KG1 (cell line): ENCODE results near the gene SHMT2.

ENCODE experiments used
- DNase-seq: peaks from one replicate; lab custom pipeline; 2025; lab: John Stamatoyannopoulos, UW

Gene SHMT2

DNA sequence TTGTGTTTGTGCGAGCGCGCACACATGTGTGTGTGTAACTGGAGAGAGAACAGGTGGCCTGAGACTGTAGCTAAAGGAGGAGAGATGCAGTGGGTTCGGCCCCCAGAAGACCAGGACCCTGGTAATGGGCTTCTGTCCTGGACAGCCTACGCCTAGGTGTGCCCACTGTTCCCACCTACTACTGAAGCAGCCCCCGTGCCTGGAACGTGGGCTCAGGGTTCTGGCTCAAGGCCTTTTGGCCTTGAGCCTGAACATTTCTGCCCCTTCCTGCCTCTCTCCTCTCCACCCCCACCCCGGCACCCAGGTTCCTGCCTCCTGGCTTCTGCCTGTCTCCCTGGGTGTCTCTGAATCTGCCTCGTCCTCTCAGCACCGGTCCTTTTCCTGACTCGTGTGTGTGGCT lies 14.4 kb upstream of the SHMT2 start:
- DNase-seq, result no peak

DNA sequence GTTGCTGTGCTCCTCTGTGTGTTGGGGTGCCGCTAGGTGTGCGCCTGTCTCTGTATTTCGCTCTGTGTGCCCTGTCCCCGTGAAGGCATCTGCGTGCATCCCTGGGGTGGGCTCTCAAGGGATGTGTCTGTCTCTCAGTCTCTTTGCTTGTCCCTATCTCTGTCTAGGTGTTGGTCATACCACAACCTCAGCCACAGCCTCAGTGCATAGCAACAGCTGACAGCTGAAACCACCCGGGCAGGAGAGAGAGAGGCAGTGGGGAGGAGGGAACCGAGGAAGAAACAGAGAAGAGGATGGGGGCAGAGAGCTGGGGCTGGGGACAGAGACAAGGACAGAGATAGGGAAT lies 13.9 kb upstream of the SHMT2 start:
- no peak for DNase-seq

DNA sequence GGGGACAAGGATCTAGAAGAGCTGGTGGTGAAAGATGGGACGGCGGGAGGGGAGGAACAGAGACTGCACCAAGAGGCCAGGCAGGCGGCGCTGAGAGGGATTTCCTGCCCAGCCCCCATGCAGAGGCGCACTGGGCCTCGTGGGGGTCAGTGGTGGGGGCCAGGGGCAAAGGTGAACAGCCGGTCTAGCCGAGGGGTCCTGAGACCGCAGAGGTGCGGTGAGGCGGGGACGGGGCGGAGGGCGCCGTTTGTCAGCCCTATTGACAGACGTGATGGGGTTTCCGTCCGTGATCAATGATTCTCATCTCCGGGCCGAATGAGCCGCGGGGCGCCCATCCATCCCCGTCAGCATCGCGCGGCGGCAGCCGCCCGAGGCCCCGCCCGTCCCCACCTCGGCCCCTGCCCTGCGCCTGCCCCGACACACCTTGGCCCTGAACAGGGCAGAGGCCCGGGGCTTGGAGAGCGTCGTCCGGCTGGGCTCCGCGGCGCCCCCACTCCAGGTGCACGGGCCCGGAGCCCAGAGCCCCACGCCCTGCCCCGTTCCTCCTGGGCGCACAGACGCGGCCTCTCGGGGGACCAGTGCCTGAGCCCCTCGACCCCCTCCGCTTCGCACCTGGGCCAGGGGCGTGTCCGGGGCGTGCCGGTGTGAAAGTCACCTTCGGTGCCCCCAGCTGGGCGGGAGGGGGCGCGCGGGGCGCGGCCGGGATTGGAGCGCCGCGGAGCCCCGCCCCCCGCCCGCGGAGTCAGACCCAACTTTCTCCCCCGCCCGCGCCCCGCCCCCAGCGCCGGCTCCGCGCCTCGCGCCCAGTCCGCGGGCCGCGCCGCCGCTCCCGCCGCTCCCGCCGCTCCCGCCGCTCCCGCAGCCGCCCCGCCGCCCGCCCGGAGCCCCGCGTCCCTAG lies 13.2 kb upstream of the SHMT2 start, which contains the start of gene NXPH4:
Gene NXPH4, plus strand, starts transcription at position 781 of the 898 bp plus-strand sequence. CDS start 176 bp downstream, outside the sequence.
- no peak for DNase-seq

DNA sequence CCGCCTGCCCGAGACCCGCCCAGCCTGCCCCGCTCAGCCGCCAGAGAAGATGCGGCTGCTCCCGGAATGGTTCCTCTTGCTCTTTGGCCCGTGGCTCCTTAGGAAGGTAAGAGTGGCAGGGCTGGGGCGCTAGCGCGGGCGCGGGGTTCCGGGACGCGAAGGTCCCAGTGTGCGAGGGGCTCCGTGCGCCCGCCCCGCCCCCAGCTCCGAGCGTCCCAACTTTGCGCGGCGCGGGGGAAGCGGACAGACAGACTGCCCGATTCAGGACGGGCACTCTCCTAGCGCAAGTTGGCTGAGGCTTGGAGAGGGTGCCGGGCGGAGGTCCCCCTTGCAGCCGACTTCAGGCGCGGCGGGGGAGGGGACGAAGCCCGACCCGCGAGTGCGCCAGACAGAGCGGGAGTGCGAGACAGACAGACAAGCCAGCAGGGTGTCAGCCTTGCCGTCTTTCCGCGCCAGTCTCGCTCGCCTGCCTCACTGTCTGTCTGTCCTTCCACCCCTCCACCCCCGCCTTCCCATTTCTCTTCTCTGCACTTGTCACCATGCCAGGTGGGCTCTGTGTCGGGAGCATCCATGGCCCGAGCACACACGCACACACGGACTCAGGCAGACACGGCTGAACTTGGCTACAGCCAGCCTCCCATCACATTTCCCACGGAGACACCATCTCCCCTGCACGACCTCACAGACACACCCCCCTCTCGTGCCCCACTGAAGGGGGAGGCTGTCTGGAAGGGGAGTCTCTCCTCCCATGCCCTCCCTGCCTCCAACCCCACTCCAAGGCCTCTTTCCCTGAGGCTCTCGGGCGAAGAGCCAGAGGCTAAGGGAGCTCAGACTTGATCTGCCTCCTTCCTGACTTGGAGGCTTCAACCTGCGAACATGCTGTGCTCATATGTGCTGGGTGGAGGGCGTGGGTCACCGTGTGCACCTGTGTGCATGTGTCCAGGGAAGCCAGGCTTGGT lies 12.3 kb upstream of the SHMT2 start:
- no peak for DNase-seq

DNA sequence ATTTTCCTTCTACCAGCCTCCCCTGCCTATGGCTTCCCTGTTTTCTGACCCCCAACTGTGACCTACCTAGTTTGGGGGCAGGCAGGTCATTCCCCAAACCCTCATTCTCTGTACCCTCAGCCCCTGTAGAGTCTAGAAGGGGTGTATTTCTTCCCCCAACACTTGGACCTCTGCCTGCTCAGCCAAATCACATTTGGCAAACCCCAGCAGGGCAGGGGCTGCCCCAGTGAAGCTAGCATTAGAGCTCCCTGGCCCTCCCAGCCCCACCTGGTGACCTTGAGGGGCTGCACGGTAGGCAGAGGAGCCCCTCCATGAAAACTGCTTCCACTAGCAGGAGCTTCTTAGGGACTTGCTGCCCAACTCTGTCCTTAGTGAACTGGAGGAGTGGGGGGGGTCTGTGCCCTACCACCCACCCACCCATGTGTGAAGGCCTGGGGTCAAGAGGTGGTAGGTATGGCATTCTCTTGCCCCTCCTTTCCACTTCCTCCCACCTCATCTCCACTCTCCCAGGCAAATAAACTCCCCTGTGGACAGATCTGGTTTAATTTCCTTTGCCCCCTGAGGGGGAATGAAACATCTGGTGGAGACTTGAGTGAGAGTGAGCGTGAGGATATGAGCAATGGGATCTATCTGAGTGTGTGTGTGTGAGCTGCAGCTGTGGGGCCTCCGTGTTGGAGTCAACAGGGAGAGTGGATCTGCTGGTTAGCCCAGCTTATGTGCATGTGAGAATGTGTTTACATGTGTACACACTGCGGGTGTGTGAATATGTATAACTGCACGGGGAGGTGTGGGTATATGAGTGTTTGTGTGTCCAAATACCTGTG lies 11.3 kb upstream of the SHMT2 start:
- no peak for DNase-seq

DNA sequence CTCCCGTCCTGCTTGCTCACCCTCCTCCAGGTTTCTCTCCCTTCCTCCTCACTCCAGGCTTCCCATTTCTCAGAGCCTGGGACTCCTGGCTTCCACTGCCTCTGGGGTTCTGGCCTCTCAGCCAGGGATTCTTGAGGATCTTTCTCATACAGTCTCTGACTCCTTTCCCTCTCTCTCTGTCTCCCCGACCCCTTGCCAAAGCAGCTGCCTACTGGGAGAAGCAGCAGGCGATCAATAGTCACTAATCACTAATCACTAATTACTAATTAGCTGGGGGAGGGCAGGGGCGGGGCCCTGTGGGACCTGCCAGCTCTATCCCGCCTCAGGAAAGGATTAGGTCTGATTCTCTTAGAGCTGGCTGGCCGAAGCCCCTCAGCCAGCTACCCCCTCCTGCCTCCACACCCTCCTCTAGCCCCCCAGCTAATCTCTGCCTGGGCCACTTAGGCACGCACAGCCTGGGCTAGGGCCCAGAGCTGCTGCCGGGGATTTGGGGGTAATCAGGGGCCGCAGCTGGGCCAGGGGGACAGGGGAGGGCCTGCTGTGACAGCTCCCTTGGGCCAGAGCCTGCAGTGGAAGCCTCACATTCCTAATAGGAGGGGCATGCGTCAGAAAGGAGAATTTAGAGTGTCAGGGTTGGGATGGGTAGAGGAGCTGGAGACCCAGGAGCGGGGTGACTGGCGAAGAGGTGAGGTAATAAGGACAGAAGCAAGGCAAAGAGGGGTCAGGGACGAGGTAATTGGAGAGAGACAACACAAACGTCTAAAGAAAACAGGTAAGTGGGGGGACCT lies 10.1 kb upstream of the SHMT2 start:
- no peak for DNase-seq

DNA sequence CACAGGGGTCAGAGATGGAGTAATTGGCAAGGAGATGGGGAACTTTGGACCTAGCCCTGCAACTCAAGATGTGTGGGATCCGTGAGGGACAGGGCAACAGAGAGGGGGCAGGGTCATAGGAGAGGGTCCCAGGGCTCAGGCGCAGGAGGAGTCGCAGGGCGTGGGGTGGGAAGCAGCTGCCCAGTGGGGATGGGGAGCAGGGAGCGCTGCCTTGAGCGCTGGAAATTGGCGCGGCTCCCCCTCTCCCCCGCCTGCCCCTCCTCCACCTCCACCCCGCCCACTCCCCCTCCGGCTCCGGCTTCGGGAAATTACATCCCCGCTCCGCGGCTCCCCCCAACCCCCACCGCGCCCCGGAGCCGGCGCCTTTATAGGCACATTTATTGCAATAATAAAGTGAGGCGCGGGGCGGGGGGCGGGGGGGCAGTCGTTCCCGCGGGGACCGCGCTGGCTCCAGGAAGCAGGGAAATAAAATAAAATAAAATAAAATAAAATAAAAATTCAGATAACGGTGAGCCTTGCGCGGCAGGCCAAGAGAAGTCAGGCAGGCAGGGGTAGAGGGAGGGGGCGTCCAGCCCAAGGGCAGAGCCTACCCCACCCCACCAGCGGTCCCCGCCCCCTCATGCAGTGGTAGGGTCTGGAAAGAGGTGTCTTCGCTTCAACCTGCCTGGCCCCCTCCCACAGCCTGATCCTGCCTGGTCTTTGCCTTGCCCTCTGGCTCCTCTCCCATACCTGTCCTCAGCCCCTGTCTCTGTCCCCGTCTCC lies 9.3 kb upstream of the SHMT2 start:
- DNase-seq, result no peak

DNA sequence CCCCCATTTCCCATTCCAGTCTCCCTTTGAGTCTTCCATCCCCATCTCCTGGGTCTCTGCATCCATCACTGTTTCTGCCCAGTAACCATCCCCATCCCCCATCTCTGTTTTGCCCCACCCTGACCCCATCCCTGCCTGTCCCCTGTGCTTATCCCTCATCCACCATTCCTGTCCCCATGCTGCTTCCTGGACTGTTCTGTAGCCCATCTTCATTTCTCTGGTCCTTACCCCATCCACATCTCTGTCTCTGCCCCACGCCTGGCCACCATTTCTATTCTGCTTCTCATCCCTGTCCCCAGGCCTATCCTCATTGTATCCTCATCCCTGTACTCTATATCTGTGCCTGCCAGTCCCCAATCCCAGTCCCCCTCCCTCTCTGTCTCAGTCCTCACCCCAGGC lies 8.7 kb upstream of the SHMT2 start:
- no peak for DNase-seq

DNA sequence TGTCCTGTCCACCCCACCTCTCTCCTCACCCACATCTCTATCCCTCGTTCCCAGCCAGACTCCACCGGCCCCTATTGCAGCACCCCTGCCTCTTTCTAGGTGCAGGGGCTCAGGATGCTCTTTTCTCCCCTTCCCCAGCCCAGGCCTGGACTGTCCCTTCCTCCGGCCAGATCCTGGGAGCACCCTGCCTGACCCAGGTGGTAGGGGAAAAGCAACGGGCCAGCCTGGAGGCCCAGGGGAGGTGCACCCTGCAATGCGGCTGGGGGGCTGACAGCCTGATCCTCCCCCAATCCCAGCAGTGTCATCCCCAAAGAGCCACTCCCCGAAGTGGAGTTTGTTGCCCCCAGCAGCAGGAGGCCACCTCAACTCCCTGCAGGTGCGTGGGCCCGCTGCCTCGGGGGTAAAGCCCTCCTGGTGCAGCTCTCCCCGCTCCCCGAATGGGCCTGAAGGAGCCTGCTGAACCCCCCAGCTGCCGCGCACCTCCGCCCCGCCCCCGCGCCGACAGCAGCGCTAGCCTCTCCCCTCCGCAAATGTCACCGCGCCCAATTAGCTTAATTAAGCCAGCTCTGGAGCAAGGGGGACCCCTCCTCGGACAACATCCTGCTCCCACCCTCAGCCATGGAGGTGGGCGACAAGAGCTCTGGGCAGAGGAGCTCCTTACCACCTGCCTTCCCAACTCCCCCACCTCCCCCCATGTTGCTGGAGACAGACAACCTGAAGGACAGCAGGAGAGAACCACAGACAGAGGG lies 8.2 kb upstream of the SHMT2 start:
- DNase-seq, result no peak

DNA sequence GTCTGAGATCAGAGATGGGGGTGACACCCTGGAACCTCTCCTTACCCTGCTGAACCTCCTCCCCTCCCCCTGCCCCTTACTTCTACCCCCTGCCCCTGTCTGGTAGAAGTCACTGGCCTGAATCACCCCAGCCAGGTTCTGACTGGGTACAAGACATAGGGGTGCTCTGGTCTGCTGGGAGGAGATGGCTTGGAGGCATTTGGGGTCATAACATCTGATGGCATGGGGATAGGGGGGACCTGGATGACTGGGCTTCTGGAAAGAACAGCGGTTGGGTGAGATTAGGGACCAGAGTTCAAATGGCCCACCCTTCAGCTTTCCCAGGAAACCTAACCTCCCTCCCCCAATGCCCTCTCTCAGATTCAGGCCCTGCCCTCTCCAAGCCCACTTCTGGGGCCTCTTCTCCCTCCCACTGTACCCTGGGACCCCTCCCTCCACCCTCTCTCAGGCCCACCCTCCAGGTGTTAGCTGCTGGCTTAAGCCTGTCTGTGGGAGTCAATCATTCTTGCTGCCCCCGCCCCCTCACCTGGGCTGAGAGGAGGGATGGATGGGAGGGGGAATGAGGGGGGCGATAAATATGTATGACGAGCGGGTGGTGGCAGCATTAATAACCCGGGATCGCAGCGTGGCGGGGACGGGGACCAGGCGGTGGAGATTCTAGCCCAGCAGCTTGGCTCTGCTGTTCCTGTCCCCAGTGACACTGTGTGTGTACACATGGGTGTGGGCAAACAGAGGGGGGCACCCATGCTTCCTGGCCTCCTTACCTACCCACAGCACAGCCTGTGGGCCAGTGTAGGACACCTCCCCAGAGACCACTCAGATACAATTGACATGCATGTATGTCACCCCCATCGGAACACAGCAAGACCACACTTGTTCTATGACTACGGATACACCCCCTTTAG lies 7.0 kb upstream of the SHMT2 start:
- DNase-seq, result no peak

DNA sequence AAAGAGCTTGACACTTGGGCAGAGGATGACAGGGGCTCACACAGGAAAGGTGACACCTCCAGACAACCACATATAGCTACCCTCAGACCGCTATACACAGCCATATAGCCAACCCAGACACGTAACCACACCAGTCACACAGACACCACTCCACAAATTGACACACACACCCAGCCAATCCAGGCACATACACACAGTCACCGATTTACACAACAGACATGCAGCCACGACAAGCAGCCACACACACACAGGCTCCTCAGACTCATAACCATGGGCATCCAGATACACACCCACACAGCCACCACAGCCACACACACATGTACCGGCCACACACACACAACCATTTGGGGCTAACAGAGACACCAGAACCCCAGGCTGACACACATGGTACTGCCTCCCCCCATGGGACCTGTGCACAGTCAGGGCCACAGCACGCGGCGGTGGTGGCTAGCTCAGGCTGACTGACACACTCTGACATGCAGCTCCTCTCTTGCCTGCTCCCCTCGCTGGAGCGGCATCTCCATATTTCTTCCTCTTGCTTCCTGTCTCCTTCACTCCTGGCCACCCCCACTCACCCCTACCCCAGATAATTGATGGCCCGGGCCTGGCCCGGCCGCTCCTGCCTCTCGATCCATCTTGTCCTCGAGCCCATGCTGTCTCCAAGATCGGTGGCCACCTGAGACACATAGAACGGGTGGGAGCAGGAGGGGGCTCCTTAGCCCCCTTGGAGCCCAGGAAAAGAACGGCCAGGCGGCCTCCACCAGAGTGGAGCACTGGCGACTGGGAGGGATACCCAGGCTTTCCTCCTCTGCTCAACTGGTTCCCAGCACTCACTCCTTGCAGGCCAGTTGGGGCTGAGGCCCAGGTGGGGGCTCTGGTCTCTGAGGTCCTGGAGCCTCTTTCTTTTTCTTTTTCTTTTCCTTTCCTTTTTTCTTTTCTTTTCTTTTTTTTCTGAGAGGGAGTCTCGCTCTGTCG lies 6.0 kb upstream of the SHMT2 start:
- DNase-seq, result no peak

DNA sequence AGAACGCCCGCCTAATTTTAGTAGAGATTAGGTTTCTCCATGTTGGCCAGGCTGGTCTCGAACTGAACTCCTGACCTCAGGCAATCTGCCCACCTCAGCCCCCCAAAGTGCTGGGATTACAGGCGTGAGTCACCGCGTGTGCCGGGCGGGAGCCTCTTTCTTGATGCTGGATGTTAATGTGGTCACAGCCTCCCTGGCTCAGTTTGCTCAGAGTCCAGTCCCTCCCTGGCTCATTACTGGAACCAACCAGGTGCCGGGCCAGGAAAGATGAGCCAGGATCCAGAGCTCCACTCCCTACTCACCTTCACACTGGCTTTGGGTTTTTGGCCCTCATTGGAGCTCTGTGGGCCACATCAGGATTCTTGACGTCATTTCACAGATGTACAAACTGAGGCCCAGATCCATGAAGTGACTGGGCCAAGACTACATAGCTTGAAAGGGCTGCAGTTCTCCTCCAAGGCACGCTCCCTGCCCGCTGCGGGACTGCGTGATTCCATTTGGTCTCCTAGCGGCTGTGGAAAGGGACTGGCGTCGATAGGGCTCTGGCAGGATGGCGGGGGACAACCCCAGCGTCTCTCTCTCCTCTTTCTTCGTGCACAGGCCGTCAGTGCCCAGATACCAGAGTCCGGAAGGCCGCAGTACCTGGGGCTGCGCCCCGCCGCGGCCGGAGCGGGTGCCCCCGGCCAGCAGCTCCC lies 5.1 kb upstream of the SHMT2 start:
- DNase-seq, result no peak

DNA sequence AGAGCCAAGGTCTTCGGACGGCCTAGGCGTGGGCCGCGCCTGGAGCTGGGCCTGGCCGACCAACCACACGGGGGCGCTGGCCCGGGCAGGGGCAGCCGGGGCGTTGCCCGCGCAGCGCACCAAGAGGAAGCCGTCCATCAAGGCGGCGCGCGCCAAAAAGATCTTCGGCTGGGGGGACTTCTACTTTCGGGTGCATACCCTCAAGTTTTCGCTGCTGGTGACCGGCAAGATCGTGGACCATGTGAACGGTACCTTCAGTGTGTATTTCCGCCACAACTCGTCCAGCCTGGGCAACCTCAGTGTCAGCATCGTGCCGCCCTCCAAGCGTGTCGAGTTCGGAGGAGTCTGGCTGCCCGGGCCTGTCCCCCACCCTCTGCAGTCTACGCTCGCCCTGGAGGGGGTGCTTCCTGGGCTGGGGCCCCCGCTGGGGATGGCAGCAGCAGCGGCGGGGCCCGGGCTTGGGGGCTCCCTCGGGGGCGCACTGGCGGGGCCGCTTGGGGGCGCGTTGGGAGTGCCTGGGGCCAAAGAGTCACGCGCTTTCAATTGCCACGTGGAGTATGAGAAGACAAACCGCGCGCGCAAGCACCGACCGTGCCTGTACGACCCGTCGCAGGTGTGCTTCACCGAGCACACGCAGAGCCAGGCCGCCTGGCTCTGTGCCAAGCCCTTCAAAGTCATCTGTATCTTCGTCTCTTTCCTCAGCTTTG lies 4.4 kb upstream of the SHMT2 start:
- DNase-seq, result no peak

DNA sequence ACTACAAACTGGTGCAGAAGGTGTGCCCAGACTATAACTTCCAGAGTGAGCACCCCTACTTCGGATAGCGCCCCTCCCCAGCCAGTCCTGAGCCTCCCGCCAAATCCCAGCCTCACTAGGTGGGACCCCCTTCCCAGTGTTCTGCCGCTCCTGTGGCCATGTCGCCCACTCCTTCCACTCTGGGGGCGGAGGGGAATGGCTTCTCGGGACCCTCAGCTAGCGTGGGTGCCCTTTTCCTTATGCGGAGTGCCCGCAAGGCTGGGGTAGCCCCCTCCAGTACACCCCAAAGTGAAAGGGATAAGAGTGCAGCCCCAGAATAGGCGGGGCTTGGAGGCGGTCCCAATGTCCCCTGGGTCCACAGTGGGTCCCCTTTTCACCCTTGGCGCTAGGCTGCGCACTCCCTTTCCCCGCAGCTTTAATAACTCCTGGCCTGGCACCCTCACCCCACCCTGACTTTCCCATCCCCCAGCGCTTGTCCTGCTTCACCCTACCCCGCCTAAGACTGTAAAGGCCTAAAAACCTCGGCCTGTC lies 3.8 kb upstream of the SHMT2 start:
- DNase-seq, result no peak

DNA sequence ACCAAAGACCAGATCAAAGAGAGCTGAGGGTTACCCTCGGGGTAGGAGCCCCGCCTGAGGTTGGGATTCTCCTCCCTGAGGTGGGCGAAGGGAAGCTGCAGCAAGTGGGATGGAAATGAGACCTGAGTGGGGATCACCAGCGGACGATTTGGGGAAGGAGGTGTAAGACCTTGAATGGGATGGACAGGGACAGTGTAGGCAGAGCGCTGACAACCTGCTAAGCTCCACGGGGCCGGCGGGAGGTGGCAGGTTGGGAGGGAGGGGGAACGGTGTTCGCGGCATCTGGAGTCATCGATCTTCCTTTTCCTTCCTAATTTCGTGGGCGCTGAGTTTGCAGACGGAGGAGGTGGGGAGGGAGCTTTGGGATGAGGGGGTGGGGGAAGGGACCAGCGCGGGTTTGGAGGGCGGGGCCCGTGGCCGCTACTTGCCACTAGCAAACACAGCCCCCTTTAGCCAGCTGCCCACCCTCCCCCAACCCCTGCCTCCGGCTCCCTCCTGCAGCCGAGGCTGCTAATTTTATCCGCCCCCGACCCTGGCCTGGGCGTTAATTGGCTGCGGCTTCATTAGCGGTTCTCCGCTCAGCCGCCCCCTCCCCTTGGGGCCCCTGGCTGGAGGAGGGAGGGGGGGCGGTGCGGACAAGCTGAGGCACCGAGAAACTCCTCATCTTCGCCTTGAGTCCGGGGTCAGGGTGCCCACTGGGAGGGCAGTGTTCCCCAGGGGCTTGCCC lies 2.8 kb upstream of the SHMT2 start:
- no peak for DNase-seq
